Liver (tissue), 9 donors: ENCODE data around the gene SEMA3C. TPM values are rescaled to one million over a fixed set of nuclear protein-coding genes. Genes with fewer than 3 reads are reported as not detected.

ENCODE experiments used
- DNase-seq: peaks from one replicate; pipeline ENCODE4 v3.0.0-alpha.2; 2017; ENCODE audit warnings: low spot score
- H3K27ac ChIP-seq, 2 donors: one replicate each; pipeline ENCODE4 v1.7.0; 2013; ENCODE audit warnings: inconsistent platforms in 2 of 2, low read length in 2 of 2, control low read depth in 1 of 2, low read depth in 1 of 2, mild to moderate bottlenecking in 1 of 2
- H3K27me3 ChIP-seq, 4 donors: one replicate each; pipeline versions ENCODE4 v1.6.1 to v1.7.0; 2013; ENCODE audit warnings: low read length in 3 of 4, inconsistent platforms in 1 of 4, mild to moderate bottlenecking in 1 of 4, moderate library complexity in 1 of 4; ENCODE audit not compliant: control insufficient read depth in 4 of 4, insufficient read depth in 4 of 4
- H3K36me3 ChIP-seq, 4 donors: one replicate each; pipeline versions ENCODE4 v1.6.1 to v1.7.0; 2013; ENCODE audit warnings: low read length in 3 of 4, mild to moderate bottlenecking in 3 of 4, low read depth in 1 of 4, moderate library complexity in 1 of 4; ENCODE audit not compliant: control insufficient read depth in 4 of 4, insufficient read depth in 3 of 4
- H3K4me1 ChIP-seq, 4 donors: one replicate each; pipeline versions ENCODE4 v1.6.1 to v1.7.0; 2013; ENCODE audit warnings: low read length in 3 of 4, mild to moderate bottlenecking in 3 of 4, moderate library complexity in 1 of 4; ENCODE audit not compliant: control insufficient read depth in 4 of 4, insufficient read depth in 4 of 4
- H3K4me3 ChIP-seq, 3 donors: one replicate each; pipeline versions ENCODE4 v1.6.1 to v1.7.0; 2013; ENCODE audit warnings: low read length in 3 of 3, control low read depth in 1 of 3, low read depth in 1 of 3, mild to moderate bottlenecking in 1 of 3
- H3K9ac ChIP-seq, 2 donors: one replicate each; pipeline ENCODE4 v1.7.0; 2013; ENCODE audit warnings: low read length in 2 of 2, mild to moderate bottlenecking in 2 of 2, moderate library complexity in 2 of 2, control low read depth in 1 of 2, low read depth in 1 of 2
- H3K9me3 ChIP-seq, 4 donors: one replicate each; pipeline versions ENCODE4 v1.6.1 to v1.7.0; 2013; ENCODE audit warnings: low read length in 3 of 4; ENCODE audit not compliant: control insufficient read depth in 4 of 4
- ATF3 ChIP-seq: IDR thresholded peaks from 2 replicates; pipeline ENCODE4 v1.6.1; 2016; ENCODE audit warnings: antibody characterized with exemption
- CTCF ChIP-seq: fragments of 150-350 bp; IDR thresholded peaks from 2 replicates; pipeline ENCODE4 v1.5.1; 2017; ENCODE audit warnings: improper control_type of control experiment, low read depth, low read length; ENCODE audit not compliant: missing input control
- FOXA1 ChIP-seq: IDR thresholded peaks from 2 replicates; pipeline ENCODE4 v1.6.1; 2016; ENCODE audit warnings: antibody characterized with exemption
- FOXA2 ChIP-seq: IDR thresholded peaks from 2 replicates; pipeline ENCODE4 v1.6.1; 2016; ENCODE audit warnings: antibody characterized with exemption
- HNF4A ChIP-seq, 2 donors: conservative IDR thresholded peaks; 2 replicates each; pipeline ENCODE4 v1.6.1; 2016; ENCODE audit warnings: antibody characterized with exemption in 2 of 2, mild to moderate bottlenecking in 2 of 2
- JUND ChIP-seq, 2 donors: IDR thresholded peaks; 2 replicates each; pipeline ENCODE4 v1.6.1; 2016; ENCODE audit warnings: antibody characterized with exemption in 2 of 2
- NR2F2 ChIP-seq: IDR thresholded peaks from 2 replicates; pipeline ENCODE4 v1.6.1; 2016; ENCODE audit warnings: antibody characterized with exemption
- RAD21 ChIP-seq, 2 donors: IDR thresholded peaks; 2 replicates each; pipeline ENCODE4 v1.6.1; 2016; ENCODE audit warnings: antibody characterized with exemption in 2 of 2, mild to moderate bottlenecking in 2 of 2
- REST ChIP-seq: IDR thresholded peaks from 2 replicates; pipeline ENCODE4 v1.6.1; 2016; ENCODE audit warnings: antibody characterized with exemption, mild to moderate bottlenecking
- TAF1 ChIP-seq: conservative IDR thresholded peaks from 2 replicates; pipeline ENCODE4 v1.6.1; 2016; ENCODE audit warnings: antibody characterized with exemption, mild to moderate bottlenecking
- YY1 ChIP-seq: IDR thresholded peaks from 2 replicates; pipeline ENCODE4 v1.6.1; 2016; ENCODE audit warnings: antibody characterized with exemption, mild to moderate bottlenecking
- ZBTB33 ChIP-seq: IDR thresholded peaks from 2 replicates; pipeline ENCODE4 v1.6.1; 2016; ENCODE audit warnings: antibody characterized with exemption
- WGBS: extraction: QIAGEN DNeasy Blood & Tissue Kit; methylation state at CpG from one replicate; pipeline ENCODE4 v1.1.7; 2013; 5-methylcytosine and 5-hydroxymethylcytosine counted together
- polyA plus RNA-seq, 2 donors: library from polyadenylated mRNA; stranded (reverse) in 1 of 2; unstranded in 1 of 2; fragments of 200-250 nt in 1 of 2; fragments of >200 nt in 1 of 2; fragmentation: Nextera tagmentation in 1 of 2; extraction: Ambion mirVana in 1 of 2; gene quantifications; one replicate each; pipeline versions ENCODE4 v1.2.1 to v1.2.3, GENCODE V29; 2013 to 2015
- total RNA-seq, 2 donors: library from RNA; depleted of rRNA; stranded (reverse); fragments of >200 nt; gene quantifications; one replicate each; pipeline ENCODE4 v1.2.3, GENCODE V29; 2014
- TF ChIP-seq, protein P1 (sequence below): IDR thresholded peaks from 2 replicates; pipeline ENCODE4 v1.6.1; 2016; ENCODE audit warnings: antibody characterized with exemption
- donor health status: healthy.
- donor health status: healthy.
- donor health status: healthy.
- donor health status: healthy.
- donor health status: healthy.

SEMA3C gene
- total and polyA plus RNA-seq, 4 donors = 0.20 to 1.8 (median 0.64) TPM

DNA sequence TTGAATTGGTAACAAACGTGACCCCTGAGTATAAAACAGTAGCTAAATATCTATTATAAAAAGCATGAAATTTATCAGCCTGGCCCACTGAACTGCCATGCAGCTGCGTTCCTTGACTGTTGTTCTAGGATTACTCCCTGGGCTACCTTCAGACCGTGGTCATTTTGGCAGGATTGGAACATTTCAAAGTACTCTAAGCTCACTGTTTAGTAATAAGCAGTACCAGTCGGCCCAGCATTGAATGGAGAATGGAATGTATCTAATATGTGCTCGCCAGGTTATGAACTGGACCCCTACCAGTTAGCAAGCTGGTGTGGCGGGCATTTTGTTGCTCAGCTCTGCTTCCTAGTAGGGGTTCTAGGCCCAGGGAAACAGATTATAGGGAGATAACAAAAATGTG, 112.2 kb downstream of the SEMA3C start (continued):
- no peak for TF ChIP-seq RAD21 (IDR thresholded peaks at IDR 0.05)

- no peak for DNase-seq
- 73% methylated on average over 4 of the region's 4 CpGs for WGBS
- no peak for TF ChIP-seq HNF4A (conservative IDR thresholded peaks at IDR 0.05)
- no peak for TF ChIP-seq YY1
These were observed 114.3 kb downstream of the SEMA3C start for GRCh38 chr7:80804589-80804988.

DNA sequence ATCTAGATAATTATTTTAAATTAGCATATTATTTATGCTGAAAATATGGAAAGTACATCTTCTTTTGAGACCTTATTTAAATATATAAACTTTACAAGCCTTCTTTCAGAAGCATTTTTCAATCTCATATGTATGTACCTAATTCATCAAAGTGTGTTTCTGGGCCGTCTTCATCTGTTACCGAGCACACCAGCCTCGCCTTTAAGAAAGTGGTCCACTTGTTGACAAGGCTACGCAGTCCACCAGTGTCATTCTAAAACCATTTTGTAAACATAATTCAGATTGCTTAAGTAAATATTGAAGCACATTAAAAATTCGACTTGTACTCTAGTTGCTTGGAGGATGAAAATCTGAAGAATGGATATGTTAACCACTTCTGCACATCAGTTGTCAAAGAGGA, 116.3 kb downstream of the SEMA3C start:
- 65% methylated on average over 5 of the region's 5 CpGs for WGBS
- no peak overlapping the region for H3K9ac ChIP-seq
- no peak for DNase-seq

More at GRCh38 chr7:80804589-80804988, 114.3 kb downstream of the SEMA3C start:
- Histone ChIP-seq H3K4me1 (no peaks in the 10 kb centered on the region), H3K4me3 (no peak overlapping the region), H3K27ac (no peak overlapping the region), H3K9me3 (no peaks in the 10 kb centered on the region), H3K36me3 (no peaks in the 10 kb centered on the region), H3K9ac (no peak overlapping the region), H3K27me3 (no peaks in the 10 kb centered on the region)

DNA sequence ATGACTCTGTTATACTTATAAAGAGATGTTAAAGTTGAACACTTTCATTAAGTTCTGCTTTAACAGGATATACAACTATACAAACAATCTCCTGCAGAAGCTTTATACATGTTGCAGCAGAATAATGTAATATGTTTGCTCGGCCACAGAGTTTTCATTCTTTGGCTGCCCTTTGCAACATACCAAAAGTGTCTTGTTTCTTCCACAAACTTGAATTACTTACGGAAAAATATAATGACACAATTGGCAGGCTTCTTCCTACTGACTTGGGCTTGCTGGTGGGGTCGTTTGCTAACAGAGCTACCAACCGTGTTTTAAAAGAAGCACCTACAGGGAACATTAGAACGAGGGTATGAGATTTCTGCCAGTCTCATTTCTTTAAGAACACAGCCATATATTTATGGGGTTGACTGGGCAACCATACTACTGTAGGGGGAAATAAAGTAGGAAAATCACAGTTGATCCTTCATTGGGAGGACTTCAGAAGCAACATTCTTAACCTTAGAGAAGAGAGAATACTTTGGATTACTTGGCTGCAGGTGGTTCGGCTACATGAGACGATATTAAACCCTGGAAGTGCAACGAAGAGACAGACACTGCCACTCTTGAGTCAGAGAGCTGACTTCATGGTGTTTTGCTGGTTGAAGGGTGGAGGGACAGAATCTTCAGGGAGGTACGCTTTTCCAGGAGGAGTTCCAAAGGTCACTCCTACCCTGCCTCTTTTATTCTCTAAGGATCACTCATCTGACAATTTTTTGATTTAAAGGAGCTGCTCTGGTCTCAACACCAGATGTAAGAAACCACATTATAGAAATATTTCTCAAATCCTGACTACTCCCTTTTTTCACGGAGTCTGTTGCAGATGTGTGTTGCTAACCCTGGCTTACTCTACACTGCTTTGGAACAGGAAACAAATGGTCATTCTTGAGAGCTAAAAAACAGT, 123.9 kb downstream of the SEMA3C start:
- no peaks in the 10 kb centered on the region for H3K36me3 ChIP-seq
- no peak overlapping the region for H3K9ac ChIP-seq
- H3K4me1 ChIP-seq = no peaks in the 10 kb centered on the region
- no peaks in the 10 kb centered on the region for H3K27me3 ChIP-seq
- H3K9me3 ChIP-seq = no peaks in the 10 kb centered on the region
- no peak for DNase-seq
- no peak overlapping the region for H3K27ac ChIP-seq
- 76% methylated on average over 10 of the region's 10 CpGs for WGBS
- no peak overlapping the region for H3K4me3 ChIP-seq
- TF ChIP-seq NR2F2 = no peak
- TF ChIP-seq ZBTB33 = no peak
- no peak for TF ChIP-seq HNF4A (conservative IDR thresholded peaks at IDR 0.05)
- TF ChIP-seq, protein P1, sequence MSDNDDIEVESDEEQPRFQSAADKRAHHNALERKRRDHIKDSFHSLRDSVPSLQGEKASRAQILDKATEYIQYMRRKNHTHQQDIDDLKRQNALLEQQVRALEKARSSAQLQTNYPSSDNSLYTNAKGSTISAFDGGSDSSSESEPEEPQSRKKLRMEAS = no peak
- TF ChIP-seq CTCF = no peak
- no peak for TF ChIP-seq ATF3
- TF ChIP-seq FOXA1 = no peak
- TF ChIP-seq TAF1 = no peak
- no peak for TF ChIP-seq JUND (IDR thresholded peaks at IDR 0.05)
- no peak for TF ChIP-seq FOXA2

More for the DNA sequence above, 116.3 kb downstream of the SEMA3C start:
- Histone ChIP-seq H3K4me1 (no peaks in the 10 kb centered on the region), H3K9me3 (no peaks in the 10 kb centered on the region), H3K36me3 (no peaks in the 10 kb centered on the region), H3K4me3 (no peak overlapping the region), H3K27ac (no peak overlapping the region), H3K27me3 (no peaks in the 10 kb centered on the region)
- no peak for TF ChIP-seq REST
